GM12874 (cell line): Measurements from ENCODE around the gene KRT37.

Experiments
- TF ChIP-seq, protein P1 (sequence below): IDR thresholded peaks from 2 replicates; pipeline ENCODE4 v1.5.1; 2011; ENCODE audit warnings: low read depth, mild to moderate bottlenecking, control low read depth, low read length, moderate library complexity; ENCODE audit not compliant: insufficient read depth

The KRT37 gene

DNA sequence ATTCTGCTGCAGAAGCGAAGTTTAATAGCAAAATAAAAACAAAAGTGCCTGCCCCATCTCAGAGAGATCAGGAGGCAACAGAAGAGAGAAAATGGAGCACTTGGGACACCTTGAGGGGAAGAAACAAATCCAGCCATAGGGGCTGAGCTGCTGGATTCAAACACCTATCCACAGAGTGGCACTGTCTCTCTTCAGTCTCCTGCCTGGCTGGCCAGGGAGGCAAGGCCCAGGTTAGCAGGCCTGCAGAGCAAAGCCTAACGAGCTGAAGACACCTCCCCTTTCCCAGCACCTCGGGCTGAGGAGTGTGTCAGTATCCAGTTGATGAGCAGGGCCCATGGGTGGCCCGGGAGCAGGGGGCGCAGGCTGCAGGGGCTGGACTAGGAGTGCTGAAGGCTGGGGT is 18.2 kb downstream of the KRT37 start:
- TF ChIP-seq, protein P1, sequence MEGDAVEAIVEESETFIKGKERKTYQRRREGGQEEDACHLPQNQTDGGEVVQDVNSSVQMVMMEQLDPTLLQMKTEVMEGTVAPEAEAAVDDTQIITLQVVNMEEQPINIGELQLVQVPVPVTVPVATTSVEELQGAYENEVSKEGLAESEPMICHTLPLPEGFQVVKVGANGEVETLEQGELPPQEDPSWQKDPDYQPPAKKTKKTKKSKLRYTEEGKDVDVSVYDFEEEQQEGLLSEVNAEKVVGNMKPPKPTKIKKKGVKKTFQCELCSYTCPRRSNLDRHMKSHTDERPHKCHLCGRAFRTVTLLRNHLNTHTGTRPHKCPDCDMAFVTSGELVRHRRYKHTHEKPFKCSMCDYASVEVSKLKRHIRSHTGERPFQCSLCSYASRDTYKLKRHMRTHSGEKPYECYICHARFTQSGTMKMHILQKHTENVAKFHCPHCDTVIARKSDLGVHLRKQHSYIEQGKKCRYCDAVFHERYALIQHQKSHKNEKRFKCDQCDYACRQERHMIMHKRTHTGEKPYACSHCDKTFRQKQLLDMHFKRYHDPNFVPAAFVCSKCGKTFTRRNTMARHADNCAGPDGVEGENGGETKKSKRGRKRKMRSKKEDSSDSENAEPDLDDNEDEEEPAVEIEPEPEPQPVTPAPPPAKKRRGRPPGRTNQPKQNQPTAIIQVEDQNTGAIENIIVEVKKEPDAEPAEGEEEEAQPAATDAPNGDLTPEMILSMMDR: no peak

DNA sequence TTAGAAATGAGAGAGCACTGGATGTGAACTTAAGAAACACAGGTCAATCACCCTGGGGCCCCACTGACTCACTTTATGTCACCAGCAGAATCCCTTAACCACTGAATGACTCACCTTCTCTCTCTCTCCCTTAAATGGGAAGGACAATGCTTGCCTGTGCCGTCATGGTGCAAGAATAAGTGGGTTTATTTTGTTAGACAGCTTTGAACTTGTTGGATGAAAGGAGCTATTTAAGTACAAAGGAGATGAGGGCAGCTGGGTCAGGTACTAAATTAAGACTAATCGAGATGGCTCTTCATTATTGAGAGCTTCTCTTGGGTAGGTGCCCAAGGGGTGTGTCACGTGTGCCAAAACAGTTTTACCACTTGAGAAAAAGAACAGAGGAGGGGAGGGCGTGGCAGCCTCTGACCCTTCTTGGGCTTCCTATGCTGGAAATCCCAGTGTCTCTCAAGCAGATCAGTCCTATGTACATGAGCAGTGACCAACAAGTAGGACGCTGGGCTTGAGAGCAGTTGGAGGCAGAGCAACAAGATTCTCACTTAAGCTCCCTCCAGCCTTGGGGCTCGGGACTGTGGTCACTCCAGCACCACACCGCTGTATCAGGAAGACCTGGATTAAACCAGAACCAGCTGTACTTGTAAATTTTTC is 20.2 kb downstream of the KRT37 start:
- TF ChIP-seq, protein P1: no peak

DNA sequence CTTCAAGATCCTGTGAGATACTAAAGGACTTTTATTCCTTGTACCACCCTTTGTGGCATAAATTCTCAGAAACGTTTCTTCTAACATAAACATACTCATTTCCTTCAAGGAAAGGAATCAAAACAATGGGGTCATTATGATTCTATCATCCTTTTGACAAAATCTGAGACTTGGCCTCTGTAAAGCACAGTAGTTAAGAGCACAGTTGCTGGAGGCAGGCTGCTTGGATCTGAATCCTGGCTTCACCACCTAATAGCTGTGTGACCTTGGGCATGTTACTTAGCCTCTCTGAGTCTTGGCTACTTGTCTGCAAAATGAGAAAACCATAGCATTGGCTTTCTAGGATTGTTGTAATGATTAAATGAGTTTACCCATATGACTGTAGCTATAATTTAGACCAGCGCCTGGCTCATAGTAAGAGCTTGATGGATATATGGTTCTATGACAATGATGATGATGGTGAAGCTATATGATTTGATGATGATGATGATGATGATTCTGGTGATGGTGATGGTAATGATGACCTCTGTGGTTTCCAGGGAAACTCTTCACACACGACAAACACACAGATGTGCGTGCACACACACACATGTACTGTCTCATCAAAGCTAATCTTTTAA is 20.9 kb downstream of the KRT37 start:
- TF ChIP-seq, protein P1: no peak

DNA sequence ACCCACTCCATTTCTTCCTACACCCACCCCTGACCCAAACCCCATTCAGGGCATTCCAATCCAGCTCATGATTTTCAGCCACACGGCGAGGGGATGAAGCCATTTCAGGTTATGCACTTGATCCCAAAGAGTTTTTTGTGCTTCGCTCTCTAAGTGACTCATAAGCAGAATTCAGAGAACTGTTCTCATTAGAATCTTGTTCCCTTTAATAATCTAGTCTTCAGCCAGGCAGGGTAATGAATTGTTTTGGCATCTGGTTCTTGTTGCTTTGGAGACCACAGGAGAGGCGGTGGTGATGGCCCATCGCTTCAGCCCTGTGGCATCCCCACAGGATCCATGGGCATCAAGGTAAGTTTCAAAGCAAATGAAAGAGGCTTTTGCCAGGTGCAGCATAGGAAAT is 22.2 kb downstream of the KRT37 start:
- TF ChIP-seq, protein P1: no peak

DNA sequence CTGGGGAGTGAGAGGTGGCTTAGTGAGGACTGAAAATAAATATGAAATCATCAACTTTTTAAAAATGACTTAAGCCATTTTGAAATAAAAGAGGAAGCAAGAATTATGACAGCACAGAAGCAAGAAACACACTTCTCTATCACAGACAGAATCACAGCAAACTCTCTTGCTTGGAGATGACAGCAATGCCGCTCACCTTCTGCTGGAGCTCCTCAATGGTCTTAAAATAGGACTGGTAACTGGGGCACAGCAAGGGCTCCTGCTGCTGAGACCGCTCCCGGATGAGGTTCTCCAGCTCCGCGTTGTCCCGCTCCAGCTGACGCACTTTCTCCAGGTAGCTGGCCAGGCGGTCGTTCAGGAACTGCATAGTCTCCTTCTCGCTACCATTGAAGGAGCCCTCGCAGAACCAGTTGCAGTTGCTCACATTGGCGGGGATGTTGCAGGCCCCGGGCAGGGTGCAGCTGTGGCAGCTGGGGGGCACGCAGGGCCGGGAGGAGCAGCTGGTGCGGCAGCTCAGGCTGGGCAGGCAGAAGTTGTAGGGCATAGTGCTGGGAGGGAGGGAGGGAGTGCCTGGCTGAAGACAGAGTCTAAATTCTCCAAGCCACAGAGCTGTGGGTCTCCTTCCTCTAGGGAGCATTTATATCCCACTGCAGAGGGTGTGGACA is 27.3 kb downstream of the KRT37 start, which contains the start of gene KRT31:
Gene KRT31 (minus strand): TSS at position 613 of the 665 bp plus-strand sequence. CDS start 69 bp downstream, at position 544.
- TF ChIP-seq, protein P1: no peak

DNA sequence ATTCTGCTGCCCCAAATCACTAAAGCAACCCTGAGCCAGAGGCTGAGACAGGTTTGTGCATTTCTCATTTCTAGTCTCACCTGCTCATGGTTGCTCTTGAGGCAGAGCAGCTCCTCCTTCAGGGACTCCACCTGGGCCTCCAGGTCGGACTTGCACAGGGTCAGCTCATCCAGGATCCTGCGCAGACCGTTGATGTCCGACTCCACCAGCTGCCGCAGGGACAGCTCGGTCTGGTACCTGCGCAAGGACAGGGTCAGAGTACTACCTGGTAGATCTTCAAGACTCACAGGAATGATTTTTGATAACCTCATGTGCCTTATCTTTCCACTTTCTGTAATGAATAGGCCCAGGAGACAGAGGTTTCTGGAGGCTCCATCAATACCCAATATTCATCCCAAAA is 28.0 kb downstream of the KRT37 start:
- TF ChIP-seq, protein P1: no peak

DNA sequence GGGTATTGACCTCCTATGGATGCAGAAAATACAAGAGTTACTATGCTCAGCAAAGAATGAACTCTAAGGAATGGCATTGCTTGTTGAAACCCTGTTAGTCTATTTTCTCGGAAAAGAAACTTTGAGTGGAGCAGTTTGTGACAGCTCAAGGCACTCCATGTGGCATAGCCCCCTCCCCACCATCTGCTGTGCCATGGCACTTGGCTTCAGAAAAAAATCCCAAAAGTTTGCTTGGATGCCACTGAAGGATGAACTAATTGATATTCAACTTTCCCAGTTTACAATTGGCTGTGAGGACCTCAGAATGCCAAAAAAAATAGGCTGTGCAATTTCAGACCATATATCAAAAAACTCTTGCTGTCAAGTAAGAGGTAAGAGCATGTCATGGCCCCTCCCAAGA is 28.8 kb downstream of the KRT37 start:
- TF ChIP-seq, protein P1: no peak
